Neural cell (in vitro differentiated cells): ENCODE data around the gene WHAMM. TPM values are rescaled to one million over a fixed set of nuclear protein-coding genes. Genes with fewer than 3 reads are reported as not detected.
A peak's percentile ranks its signal among the peaks of the same experiment; 100 is the strongest.

Experiments used
- H2AFZ ChIP-seq: fragments of 200-600, 300-800 bp; sonication (generic), shearing (Covaris generic); 2 replicates; pipeline ENCODE4 v1.6.0; 2014; ENCODE audit warnings: low read depth, mild to moderate bottlenecking, antibody characterized with exemption, low read length, moderate library complexity
- H3F3A ChIP-seq: fragments of 200-600 bp; shearing (Covaris generic); 2 replicates; pipeline ENCODE4 v1.6.1; 2016; ENCODE audit warnings: mild to moderate bottlenecking, moderate library complexity, mixed read lengths, antibody characterized with exemption, low read length; ENCODE audit not compliant: insufficient read depth, poor library complexity, severe bottlenecking
- H3K27ac ChIP-seq: fragments of 200-600, 300-800 bp; sonication (generic), shearing (Covaris generic); 2 replicates; pipeline ENCODE4 v1.5.1; 2014; ENCODE audit warnings: mild to moderate bottlenecking, low read length, moderate library complexity
- H3K27me3 ChIP-seq: fragments of 300-800, 200-600 bp; sonication (generic), shearing (Covaris generic); 2 replicates; pipeline ENCODE4 v1.6.0; 2014; ENCODE audit warnings: mild to moderate bottlenecking, low read depth, low read length, moderate library complexity; ENCODE audit not compliant: insufficient read depth
- H3K36me3 ChIP-seq: fragments of 300-800, 200-600 bp; sonication (generic), shearing (Covaris generic); 2 replicates; pipeline ENCODE4 v1.5.1; 2014; ENCODE audit warnings: mild to moderate bottlenecking, antibody characterized with exemption, low read length, moderate library complexity; ENCODE audit not compliant: insufficient read depth
- H3K4me2 ChIP-seq: fragments of 300-800, 200-600 bp; sonication (generic), shearing (Covaris generic); 2 replicates; pipeline ENCODE4 v1.6.0; 2014; ENCODE audit warnings: mild to moderate bottlenecking, low read length
- H3K4me3 ChIP-seq: fragments of 300-800, 200-600 bp; sonication (generic), shearing (Covaris generic); 2 replicates; pipeline ENCODE4 v1.5.1; 2014; ENCODE audit warnings: mild to moderate bottlenecking, low read length, moderate library complexity
- H3K79me2 ChIP-seq: fragments of 200-600 bp; shearing (Covaris generic); replicated peaks from 2 replicates; pipeline ENCODE4 v1.6.0; 2014; ENCODE audit warnings: mild to moderate bottlenecking, low read length, moderate library complexity; ENCODE audit not compliant: insufficient read depth
- H3K9ac ChIP-seq: fragments of 300-800, 200-600 bp; sonication (generic), shearing (Covaris generic); 2 replicates; pipeline ENCODE4 v1.6.1; 2016; ENCODE audit warnings: mild to moderate bottlenecking, low read length, mixed read lengths
- H3K9me2 ChIP-seq: fragments of 200-600 bp; shearing (Covaris generic); 2 replicates; pipeline ENCODE4 v1.6.1; 2016; ENCODE audit warnings: mild to moderate bottlenecking, low read length, mixed read lengths; ENCODE audit not compliant: insufficient read depth
- H3K9me3 ChIP-seq: fragments of 200-600, 300-800 bp; sonication (generic), shearing (Covaris generic); 2 replicates; pipeline ENCODE4 v1.6.1; 2016; ENCODE audit warnings: mild to moderate bottlenecking, mixed run types, low read length, moderate library complexity, mixed read lengths
- H4K20me1 ChIP-seq: fragments of 200-600 bp; shearing (Covaris generic); 2 replicates; pipeline ENCODE4 v1.6.1; 2016; ENCODE audit warnings: mild to moderate bottlenecking, mixed run types; ENCODE audit not compliant: insufficient read depth
- CTCF ChIP-seq: fragments of 450-650 bp; IDR thresholded peaks from 2 replicates; pipeline ENCODE4 v1.5.1; 2014; ENCODE audit warnings: antibody characterized with exemption, mild to moderate bottlenecking, moderate library complexity; ENCODE audit not compliant: poor library complexity, severe bottlenecking
- EP300 ChIP-seq: fragments of 450-650 bp; conservative IDR thresholded peaks from 2 replicates; pipeline ENCODE4 v1.6.1; 2014; ENCODE audit warnings: antibody characterized with exemption, mild to moderate bottlenecking, moderate library complexity; ENCODE audit not compliant: poor library complexity, severe bottlenecking
- EZH2 ChIP-seq: fragments of 200-600, 300-800 bp; shearing (Covaris generic), sonication (generic); IDR thresholded peaks from 2 replicates; pipeline ENCODE4 v1.6.1; 2014; ENCODE audit warnings: antibody characterized with exemption, low read length, borderline replicate concordance, mild to moderate bottlenecking; ENCODE audit not compliant: insufficient read depth, poor library complexity, severe bottlenecking
- MXI1 ChIP-seq: fragments of 450-650 bp; conservative IDR thresholded peaks from 2 replicates; pipeline ENCODE4 v1.6.1; 2014; ENCODE audit warnings: antibody characterized with exemption, mild to moderate bottlenecking; ENCODE audit not compliant: poor library complexity, severe bottlenecking
- POLR2AphosphoS5 ChIP-seq: IDR thresholded peaks from 2 replicates; pipeline ENCODE4 v1.6.1; 2012
- RAD21 ChIP-seq: fragments of 450-650 bp; conservative IDR thresholded peaks from 2 replicates; pipeline ENCODE4 v1.6.1; 2014; ENCODE audit warnings: antibody characterized with exemption, mild to moderate bottlenecking, moderate library complexity
- REST ChIP-seq: IDR thresholded peaks from 2 replicates; pipeline ENCODE4 v1.6.1; 2012; ENCODE audit warnings: borderline replicate concordance
- SMC3 ChIP-seq: fragments of 450-650 bp; conservative IDR thresholded peaks from 2 replicates; pipeline ENCODE4 v1.6.1; 2014; ENCODE audit warnings: antibody characterized with exemption, mild to moderate bottlenecking, moderate library complexity; ENCODE audit not compliant: poor library complexity
- TAF1 ChIP-seq: IDR thresholded peaks from 2 replicates; pipeline ENCODE4 v1.6.1; 2012; ENCODE audit warnings: low read depth
- polyA plus RNA-seq: library from polyadenylated mRNA; depleted of rRNA; stranded (reverse); fragments of >200 nt; gene quantifications from 2 replicates; pipeline ENCODE4 v1.2.3, GENCODE V29; 2014

The WHAMM gene
- polyA plus RNA-seq, 1 donor from 2014 or later: 2.8 TPM

GRCh38 chr15:82849556-82850512 is 40.4 kb downstream of the WHAMM start:
- Histone ChIP-seq H3K79me2 (no peaks in the 10 kb centered on the region), H3K27me3 (no peaks in the 10 kb centered on the region), H3K9me2 (no peaks in the 10 kb centered on the region), H3K4me2 (no peak overlapping the region), H3K27ac (no peak overlapping the region), H3K9me3 (no peaks in the 10 kb centered on the region), H4K20me1 (no peaks in the 10 kb centered on the region), H3K36me3 (no peaks in the 10 kb centered on the region), H2AFZ (no peak overlapping the region), H3F3A (no peaks in the 10 kb centered on the region), H3K9ac (no peak overlapping the region), H3K4me3 (no peak overlapping the region)
- peak; percentile 58 for TF ChIP-seq RAD21
- peak; percentile 58 for TF ChIP-seq SMC3
- no peak for TF ChIP-seq MXI1
- peak; percentile 56 for TF ChIP-seq CTCF

GRCh38 chr15:82850731-82851130 is 41.3 kb downstream of the WHAMM start:
- no peaks in the 10 kb centered on the region for H3K79me2 ChIP-seq
- H3K9ac ChIP-seq: no peak overlapping the region
- H3K4me3 ChIP-seq: no peak overlapping the region
- no peaks in the 10 kb centered on the region for H4K20me1 ChIP-seq
- H3K9me2 ChIP-seq: no peaks in the 10 kb centered on the region
- no peak overlapping the region for H3K4me2 ChIP-seq
- no peaks in the 10 kb centered on the region for H3F3A ChIP-seq
- no peak overlapping the region for H3K27ac ChIP-seq
- H2AFZ ChIP-seq: no peak overlapping the region
- no peaks in the 10 kb centered on the region for H3K9me3 ChIP-seq
- no peaks in the 10 kb centered on the region for H3K36me3 ChIP-seq
- TF ChIP-seq MXI1 (no peak), CTCF (no peak), EZH2 (no peak), EP300 (no peak)
- no peaks in the 10 kb centered on the region for H3K27me3 ChIP-seq

GRCh38 chr15:82851306-82851850 is 42.0 kb downstream of the WHAMM start:
- H3K79me2 ChIP-seq: no peaks in the 10 kb centered on the region
- no peaks in the 10 kb centered on the region for H3K36me3 ChIP-seq
- H3K27ac ChIP-seq: no peak overlapping the region
- TF ChIP-seq TAF1 (no peak), POLR2AphosphoS5 (no peak), RAD21 (no peak), MXI1 (no peak), EP300 (no peak), REST (no peak), EZH2 (no peak), CTCF (no peak), SMC3 (no peak)
- H3K9ac ChIP-seq: no peak overlapping the region
- no peaks in the 10 kb centered on the region for H3K27me3 ChIP-seq
- H3K9me2 ChIP-seq: no peaks in the 10 kb centered on the region
- H3K9me3 ChIP-seq: no peaks in the 10 kb centered on the region
- no peaks in the 10 kb centered on the region for H3F3A ChIP-seq
- H3K4me2 ChIP-seq: no peak overlapping the region
- no peaks in the 10 kb centered on the region for H4K20me1 ChIP-seq
- H3K4me3 ChIP-seq: no peak overlapping the region
- no peak overlapping the region for H2AFZ ChIP-seq
